Neuronal stem cell (in vitro differentiated cells): ENCODE measurements around the gene SARDH.
A peak's percentile ranks its signal among the peaks of the same experiment; 100 is the strongest.

Experiments
- DNase-seq: peaks from one replicate; pipeline ENCODE4 v3.0.0-alpha.2; 2013; ENCODE audit warnings: low spot score
- H2AFZ ChIP-seq: one replicate; pipeline ENCODE4 v1.6.1; 2013; ENCODE audit warnings: mild to moderate bottlenecking, low read length, inconsistent platforms
- H2AK5ac ChIP-seq: 2 replicates; pipeline ENCODE4 v1.6.1; 2013; ENCODE audit warnings: low read depth, mild to moderate bottlenecking, inconsistent platforms, low read length, moderate library complexity, mixed read lengths
- H2BK120ac ChIP-seq: 2 replicates; pipeline ENCODE4 v1.6.1; 2013; ENCODE audit warnings: low read depth, mild to moderate bottlenecking, inconsistent platforms, low read length, moderate library complexity, mixed read lengths
- H2BK12ac ChIP-seq: one replicate; pipeline ENCODE4 v1.6.1; 2013; ENCODE audit warnings: low read length, inconsistent platforms
- H2BK15ac ChIP-seq: 2 replicates; pipeline ENCODE4 v1.6.1; 2013; ENCODE audit warnings: mild to moderate bottlenecking, low read length, inconsistent platforms, mixed read lengths
- H2BK5ac ChIP-seq: one replicate; pipeline ENCODE4 v1.6.1; 2013; ENCODE audit warnings: inconsistent platforms, mild to moderate bottlenecking, low read length, moderate library complexity
- H3K14ac ChIP-seq: one replicate; pipeline ENCODE4 v1.6.1; 2013; ENCODE audit warnings: low read length, inconsistent platforms
- H3K18ac ChIP-seq: 2 replicates; pipeline ENCODE4 v1.6.1; 2013; ENCODE audit warnings: low read length, inconsistent platforms
- H3K23ac ChIP-seq: 2 replicates; pipeline ENCODE4 v1.6.1; 2013; ENCODE audit warnings: low read depth, mild to moderate bottlenecking, mixed read lengths, low read length, inconsistent platforms; ENCODE audit not compliant: poor library complexity
- H3K27ac ChIP-seq: replicated peaks from 3 replicates; pipeline ENCODE4 v1.5.1; 2013; ENCODE audit warnings: low read length, inconsistent platforms
- H3K27me3 ChIP-seq, 3 experiments: 2 replicates each; pipeline ENCODE4 v1.6.1; 2013; ENCODE audit warnings: low read length in 3 of 3, mild to moderate bottlenecking in 2 of 3, inconsistent platforms in 1 of 3, low read depth in 1 of 3, mixed read lengths in 1 of 3, moderate library complexity in 1 of 3; ENCODE audit not compliant: control insufficient read depth in 3 of 3, insufficient read depth in 3 of 3
- H3K36me3 ChIP-seq, 2 donors: replicated peaks in 1 of 2; 2 replicates each; pipeline ENCODE4 v1.6.1; 2013; ENCODE audit warnings: low read length in 2 of 2; ENCODE audit not compliant: control insufficient read depth in 2 of 2, insufficient read depth in 2 of 2
- H3K4ac ChIP-seq: 2 replicates; pipeline ENCODE4 v1.6.1; 2013; ENCODE audit warnings: inconsistent platforms, mild to moderate bottlenecking, low read length, moderate library complexity
- H3K4me1 ChIP-seq, 2 donors: 1 replicate in 1 of 2; 2 replicates in 1 of 2; pipeline ENCODE4 v1.6.1; 2013; ENCODE audit warnings: low read length in 2 of 2, low read depth in 1 of 2; ENCODE audit not compliant: control insufficient read depth in 2 of 2, insufficient read depth in 1 of 2
- H3K4me2 ChIP-seq: one replicate; pipeline ENCODE4 v1.6.1; 2013; ENCODE audit warnings: mild to moderate bottlenecking, low read length, inconsistent platforms; ENCODE audit not compliant: insufficient read depth, poor library complexity, severe bottlenecking
- H3K4me3 ChIP-seq, 2 donors: 2 replicates each; pipeline ENCODE4 v1.5.1; 2013; ENCODE audit warnings: low read length in 2 of 2, mild to moderate bottlenecking in 2 of 2, inconsistent platforms in 1 of 2, moderate library complexity in 1 of 2
- H3K79me1 ChIP-seq: one replicate; pipeline ENCODE4 v1.6.1; 2013; ENCODE audit warnings: low read depth, mild to moderate bottlenecking, inconsistent platforms, low read length, moderate library complexity
- H3K9ac ChIP-seq: one replicate; pipeline ENCODE4 v1.6.1; 2013; ENCODE audit warnings: mild to moderate bottlenecking, low read depth, low read length, inconsistent platforms; ENCODE audit not compliant: poor library complexity
- H3K9me3 ChIP-seq, 2 donors: replicated peaks in 1 of 2; 2 replicates each; pipeline versions ENCODE3 to v1.6.1; 2013; ENCODE audit warnings: low read length in 2 of 2, mild to moderate bottlenecking in 2 of 2, inconsistent platforms in 1 of 2, low read depth in 1 of 2, mixed read lengths in 1 of 2, moderate library complexity in 1 of 2; ENCODE audit not compliant: control insufficient read depth in 2 of 2, insufficient read depth in 1 of 2
- H4K8ac ChIP-seq: one replicate; pipeline ENCODE4 v1.6.1; 2013; ENCODE audit warnings: low read depth, mild to moderate bottlenecking, inconsistent platforms, low read length, moderate library complexity
- H4K91ac ChIP-seq: one replicate; pipeline ENCODE4 v1.6.1; 2013; ENCODE audit warnings: low read length, low read depth, mild to moderate bottlenecking, inconsistent platforms; ENCODE audit not compliant: poor library complexity
- WGBS, 2 donors: extraction: QIAGEN DNeasy Blood & Tissue Kit; methylation state at CpG; one replicate each; pipeline ENCODE4 v1.1.7; 2013; ENCODE audit warnings: missing lambda C conversion rate in 2 of 2, mixed read lengths in 1 of 2; ENCODE audit not compliant: insufficient read length in 2 of 2, insufficient replicate concordance in 1 of 2; ENCODE audit errors: extremely low coverage in 2 of 2; 5-methylcytosine and 5-hydroxymethylcytosine counted together

Gene SARDH

GRCh38 chr9:133635533-133636531, 102.3 kb downstream of the SARDH start, which contains the start of gene DBH:
TSS of gene DBH (plus strand) at chr9:133636363. CDS start at chr9:133636372, 9 bp downstream.
- H2AK5ac ChIP-seq, result peak within 1 kb of the TSS; percentile 76
- H3K4me2 ChIP-seq, result no peak within 1 kb of the TSS
- H3K4me1 ChIP-seq, result peaks cover 33 to 37% of the 10 kb centered on the region in 2 donors
- H3K9me3 ChIP-seq, result no peaks in the 10 kb centered on the region
- peak within 1 kb of the TSS; percentile 79 for H4K91ac ChIP-seq
- H3K79me1 ChIP-seq, result no peaks in the 10 kb centered on the region
- H3K27me3 ChIP-seq, result peaks cover 0 to 17% (median 0%) of the 10 kb centered on the region in 3 experiments
- peak within 1 kb of the TSS; percentile 80 for H3K18ac ChIP-seq
- no peak within 1 kb of the TSS for H3K4me3 ChIP-seq
- no peak for DNase-seq
- peak within 1 kb of the TSS; percentile 91 for H2BK15ac ChIP-seq
- H3K23ac ChIP-seq, result peak within 1 kb of the TSS; percentile 68
- H2BK5ac ChIP-seq, result no peak within 1 kb of the TSS
- H3K27ac ChIP-seq, result no peak within 1 kb of the TSS
- no peak within 1 kb of the TSS for H2AFZ ChIP-seq
- H3K9ac ChIP-seq, result no peak within 1 kb of the TSS
- H3K36me3 ChIP-seq, result no peaks in the 10 kb centered on the region
- H3K14ac ChIP-seq, result peak within 1 kb of the TSS; percentile 92
- H2BK12ac ChIP-seq, result no peak within 1 kb of the TSS
- H4K8ac ChIP-seq, result no peak within 1 kb of the TSS
- H3K4ac ChIP-seq, result no peak within 1 kb of the TSS
- no CpG with 5 or more reads among the region's 24 CpGs for WGBS, 2 donors
- H2BK120ac ChIP-seq, result no peak within 1 kb of the TSS

GRCh38 chr9:133635098-133635497, 103.1 kb downstream of the SARDH start:
- Histone ChIP-seq H3K27ac (no peak overlapping the region), H3K4ac (no peak overlapping the region), H3K79me1 (no peaks in the 10 kb centered on the region), H3K4me1 (peaks cover 33 to 37% of the 10 kb centered on the region in 2 donors), H3K23ac (no peak overlapping the region), H4K91ac (no peak overlapping the region), H3K14ac (no peak overlapping the region), H3K4me2 (no peak overlapping the region), H2BK120ac (no peak overlapping the region), H4K8ac (no peak overlapping the region), H2AFZ (no peak overlapping the region), H3K9me3 (no peaks in the 10 kb centered on the region), H3K18ac (peak overlapping the region; percentile 9), H2BK12ac (no peak overlapping the region), H2BK15ac (peak overlapping the region; percentile 39), H3K4me3 (no peak overlapping the region), H3K9ac (no peak overlapping the region), H3K36me3 (no peaks in the 10 kb centered on the region), H3K27me3 (peaks cover 0 to 13% (median 0%) of the 10 kb centered on the region in 3 experiments), H2AK5ac (peak overlapping the region; percentile 10), H2BK5ac (no peak overlapping the region)
- no CpG with 5 or more reads among the region's 6 CpGs for WGBS, 2 donors
- no peak for DNase-seq

GRCh38 chr9:133634081-133634691, 104.0 kb downstream of the SARDH start:
- no peaks in the 10 kb centered on the region for H3K36me3 ChIP-seq
- H3K4me2 ChIP-seq, result no peak overlapping the region
- H2BK120ac ChIP-seq, result no peak overlapping the region
- H3K27ac ChIP-seq, result no peak overlapping the region
- H3K18ac ChIP-seq, result peak overlapping the region; percentile 48
- H3K4me3 ChIP-seq, result peak overlapping the region in 1 of 2 donors; percentile 8
- peak; percentile 42 for DNase-seq
- H3K27me3 ChIP-seq, result peaks cover 0 to 8% (median 0%) of the 10 kb centered on the region in 3 experiments
- H3K9ac ChIP-seq, result no peak overlapping the region
- no peak overlapping the region for H3K4ac ChIP-seq
- no CpG with 5 or more reads among the region's 24 CpGs for WGBS, 2 donors
- no peaks in the 10 kb centered on the region for H3K9me3 ChIP-seq
- H3K4me1 ChIP-seq, result peaks cover 29 to 37% of the 10 kb centered on the region in 2 donors
- peak overlapping the region; percentile 9 for H3K23ac ChIP-seq
- no peak overlapping the region for H2BK15ac ChIP-seq
- no peak overlapping the region for H4K8ac ChIP-seq
- no peak overlapping the region for H2BK12ac ChIP-seq
- H4K91ac ChIP-seq, result no peak overlapping the region
- H3K14ac ChIP-seq, result no peak overlapping the region
- H3K79me1 ChIP-seq, result no peaks in the 10 kb centered on the region
- H2AK5ac ChIP-seq, result peak overlapping the region; percentile 24
- H2AFZ ChIP-seq, result peak overlapping the region; percentile 53
- no peak overlapping the region for H2BK5ac ChIP-seq

DNA sequence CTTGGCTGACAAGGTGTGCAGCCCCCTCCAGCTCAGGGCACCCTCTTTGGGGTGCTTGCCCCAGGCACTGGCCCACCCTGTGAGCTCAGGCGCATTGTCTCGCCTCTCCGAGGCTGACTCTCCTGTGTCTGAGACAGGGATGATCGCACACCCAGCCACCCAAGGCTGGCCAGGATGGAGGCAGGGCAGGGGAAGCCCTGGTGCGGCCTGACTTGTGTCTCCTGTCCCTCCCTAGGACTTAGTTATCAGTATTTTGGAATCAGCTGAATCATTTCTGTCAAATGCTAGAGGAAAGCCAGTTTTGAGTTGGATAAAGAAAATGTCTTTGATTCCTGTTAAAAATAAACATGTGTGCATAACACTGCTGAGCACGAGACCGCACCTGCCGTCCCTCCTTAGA, 104.5 kb downstream of the SARDH start:
- Histone ChIP-seq H3K27ac (no peak overlapping the region), H3K9me3 (no peaks in the 10 kb centered on the region), H2BK120ac (no peak overlapping the region), H2AFZ (peak overlapping the region; percentile 53), H3K36me3 (no peaks in the 10 kb centered on the region), H3K27me3 (peaks cover 0 to 12% (median 0%) of the 10 kb centered on the region in 3 experiments), H2BK15ac (no peak overlapping the region), H2BK5ac (no peak overlapping the region), H2AK5ac (no peak overlapping the region), H4K91ac (no peak overlapping the region), H3K4me1 (peaks cover 28 to 37% of the 10 kb centered on the region in 2 donors), H3K79me1 (no peaks in the 10 kb centered on the region), H3K18ac (peak overlapping the region; percentile 85), H3K14ac (peak overlapping the region; percentile 77), H3K4me3 (peak overlapping the region in 1 of 2 donors; percentile 8), H3K4ac (no peak overlapping the region), H3K23ac (no peak overlapping the region), H4K8ac (no peak overlapping the region), H2BK12ac (no peak overlapping the region), H3K4me2 (no peak overlapping the region), H3K9ac (no peak overlapping the region)
- DNase-seq, result no peak
- WGBS, 2 donors, result no CpG with 5 or more reads among the region's 8 CpGs
